Fibroblast of skin of right quadriceps (primary cell): ENCODE data around the gene PGPEP1.
"Not testable (repeated sequence)": the region's sequence is repeated elsewhere in the genome, so short reads cannot be mapped to it uniquely, and the experiment has no call there.

Experiments used
- DNase-seq: peaks from one replicate; pipeline ENCODE4 v3.0.0-alpha.2; 2013

The PGPEP1 gene

GRCh38 chr19:18332917-18333530, 7.4 kb upstream of the PGPEP1 start:
- DNase-seq, result no peak

- no peak for DNase-seq
Observed at GRCh38 chr19:18333680-18334079, 6.7 kb upstream of the PGPEP1 start.

GRCh38 chr19:18336121-18336520, 4.3 kb upstream of the PGPEP1 start:
- DNase-seq, result no peak

DNA sequence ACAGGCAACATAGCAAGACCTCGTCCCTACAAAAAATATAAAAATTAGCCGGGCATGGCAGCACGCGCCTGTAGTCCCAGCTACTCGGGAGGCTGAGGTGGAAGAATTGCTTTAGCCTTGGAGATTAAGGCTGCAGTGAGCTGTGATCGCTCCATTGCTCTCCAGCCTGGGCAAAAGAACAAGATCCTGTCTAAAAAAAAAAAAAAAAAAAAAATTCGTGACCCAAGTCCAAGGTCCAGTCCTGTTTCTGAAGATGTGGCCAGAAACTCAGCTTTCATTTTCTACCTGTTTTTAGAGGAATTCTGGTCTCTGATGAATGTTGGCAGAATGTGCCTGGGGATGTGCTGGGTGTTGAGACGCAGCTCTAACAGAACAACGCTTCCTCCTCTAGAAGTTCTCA, 1.9 kb upstream of the PGPEP1 start:
- no peak for DNase-seq

- no peak for DNase-seq
Observed at GRCh38 chr19:18339723-18340122, 675 bp upstream of the PGPEP1 start.

DNA sequence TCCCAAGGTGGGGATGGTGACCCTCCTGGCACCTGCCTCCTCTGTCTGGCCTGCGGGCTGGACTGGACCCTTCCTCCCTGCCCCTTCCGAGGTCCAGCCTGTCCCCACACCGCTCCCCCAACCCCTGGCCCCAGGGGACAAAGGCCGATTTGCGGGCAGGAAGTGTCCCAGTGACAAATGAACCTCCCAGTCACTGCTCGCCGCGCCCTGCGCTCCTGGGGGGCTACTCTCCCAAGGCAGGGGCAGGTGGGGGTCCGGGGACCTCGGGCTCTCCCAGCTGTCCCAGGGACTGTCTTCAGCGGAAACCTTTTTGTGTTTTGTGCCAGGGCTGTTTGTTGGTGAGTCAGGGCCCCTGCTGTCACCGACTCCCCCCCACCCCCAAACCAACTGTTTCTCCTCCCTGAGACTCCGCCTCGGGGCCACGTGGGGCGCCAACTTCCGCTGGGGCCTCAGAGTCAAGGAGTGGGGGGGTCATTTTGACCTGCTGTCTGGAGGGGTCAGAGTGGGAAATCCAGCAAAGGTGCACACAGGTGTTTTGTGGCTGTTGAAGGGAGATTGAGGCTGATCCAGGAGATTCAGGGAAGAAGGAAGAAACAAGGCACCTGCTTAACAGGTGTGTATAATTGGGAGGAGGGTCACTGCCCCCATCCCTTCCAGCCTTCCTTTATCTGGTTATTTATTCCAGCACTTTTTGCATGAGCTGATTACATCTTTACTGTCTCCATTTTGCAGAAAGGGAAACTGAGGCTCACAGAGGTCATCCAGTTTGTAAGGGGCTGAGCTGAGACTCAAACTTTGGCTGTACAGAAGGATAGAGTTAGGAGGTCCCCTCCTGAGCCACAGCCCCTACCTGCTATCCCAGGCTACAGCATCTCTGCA, 831 bp downstream of the PGPEP1 start:
- DNase-seq, result peak; percentile 42

DNA sequence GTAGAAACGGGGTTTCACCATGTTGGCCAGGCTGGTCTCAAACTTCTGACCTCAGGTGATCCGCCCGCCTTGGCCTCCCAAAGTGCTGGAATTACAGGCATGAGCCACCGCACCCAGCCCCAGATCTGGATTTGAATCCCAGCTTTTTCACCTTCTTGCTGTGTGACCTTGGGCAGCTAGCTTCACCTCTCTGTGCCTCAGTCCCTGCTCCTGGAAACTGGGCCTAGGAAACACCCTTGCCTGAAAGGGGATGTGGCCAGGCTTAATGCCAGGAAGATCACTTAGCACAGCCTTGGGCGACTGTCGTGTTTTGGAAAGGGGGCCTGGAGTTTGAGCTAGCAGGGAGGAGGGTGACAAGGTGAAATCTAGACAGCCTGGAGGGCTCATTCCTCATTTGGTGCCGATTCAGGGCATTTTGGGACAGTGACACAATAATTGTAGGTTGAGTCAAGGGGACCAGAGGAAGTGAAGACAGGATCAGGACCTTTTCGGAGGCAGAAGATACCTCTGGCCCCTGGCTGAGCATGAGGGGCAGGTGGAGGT, 1.8 kb downstream of the PGPEP1 start:
- no peak for DNase-seq

- no peak for DNase-seq
Observed at GRCh38 chr19:18344582-18344950, 4.2 kb downstream of the PGPEP1 start.

GRCh38 chr19:18345296-18345695, 4.9 kb downstream of the PGPEP1 start:
- DNase-seq, result no peak

DNA sequence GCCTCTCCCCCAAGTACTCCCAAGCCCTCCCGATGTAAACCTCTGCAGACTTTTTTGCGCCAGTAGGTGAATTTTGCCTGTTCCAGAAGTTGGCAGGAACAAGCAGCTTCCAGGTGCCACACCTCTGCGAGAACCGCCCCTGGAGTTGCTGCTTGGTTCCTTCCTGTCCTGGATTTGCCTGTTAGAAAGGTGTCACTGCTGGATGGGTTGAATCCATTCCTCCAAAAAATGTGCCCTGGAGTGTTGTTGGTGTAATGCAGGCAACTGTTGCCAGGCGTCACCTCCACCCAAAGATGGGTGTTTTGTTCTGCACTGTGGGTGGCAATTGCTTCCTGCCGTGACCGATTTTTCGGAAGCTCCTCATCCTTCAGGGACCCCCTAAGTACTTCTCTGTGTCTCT, 5.7 kb downstream of the PGPEP1 start:
- DNase-seq, result no peak

GRCh38 chr19:18348171-18348570, 7.8 kb downstream of the PGPEP1 start:
- no peak for DNase-seq

DNA sequence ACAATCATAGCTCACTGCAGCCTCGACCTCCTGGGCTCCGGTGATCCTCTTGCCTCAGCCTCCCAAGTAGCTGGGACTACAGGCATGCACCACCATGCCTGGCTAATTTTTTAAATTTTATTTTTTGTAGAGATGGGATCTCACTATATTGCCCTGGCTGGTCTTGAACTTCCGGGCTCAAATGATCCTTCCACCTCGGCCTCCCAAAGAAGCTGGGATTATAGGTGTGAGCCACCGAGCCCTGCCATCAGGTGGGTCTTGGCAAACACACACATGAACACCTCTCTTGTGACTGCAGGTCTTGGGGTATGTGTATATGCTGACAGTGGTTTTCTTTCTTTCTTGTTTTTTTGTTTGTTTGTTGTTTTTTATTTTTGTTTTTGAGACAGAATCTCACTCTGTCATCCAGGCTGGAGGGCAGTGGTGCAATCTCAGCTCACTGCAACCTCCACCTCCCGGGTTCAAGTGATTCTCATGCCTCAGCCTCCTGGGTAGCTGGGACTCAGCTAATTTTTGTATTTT, 8.5 kb downstream of the PGPEP1 start:
- not testable (repeated sequence) for DNase-seq

GRCh38 chr19:18349524-18350128, 9.2 kb downstream of the PGPEP1 start:
- peak; percentile 52 for DNase-seq

- DNase-seq, result no peak
Observed at GRCh38 chr19:18350490-18350889, 10.1 kb downstream of the PGPEP1 start.

GRCh38 chr19:18351544-18351943, 11.1 kb downstream of the PGPEP1 start:
- no peak for DNase-seq

GRCh38 chr19:18353378-18354005, 13.1 kb downstream of the PGPEP1 start:
- DNase-seq, result no peak

- DNase-seq, result not testable (repeated sequence)
Observed at GRCh38 chr19:18354743-18355142, 14.3 kb downstream of the PGPEP1 start.

GRCh38 chr19:18357041-18357440, 16.6 kb downstream of the PGPEP1 start:
- no peak for DNase-seq

- no peak for DNase-seq
Observed at GRCh38 chr19:18361646-18362045, 21.2 kb downstream of the PGPEP1 start.

DNA sequence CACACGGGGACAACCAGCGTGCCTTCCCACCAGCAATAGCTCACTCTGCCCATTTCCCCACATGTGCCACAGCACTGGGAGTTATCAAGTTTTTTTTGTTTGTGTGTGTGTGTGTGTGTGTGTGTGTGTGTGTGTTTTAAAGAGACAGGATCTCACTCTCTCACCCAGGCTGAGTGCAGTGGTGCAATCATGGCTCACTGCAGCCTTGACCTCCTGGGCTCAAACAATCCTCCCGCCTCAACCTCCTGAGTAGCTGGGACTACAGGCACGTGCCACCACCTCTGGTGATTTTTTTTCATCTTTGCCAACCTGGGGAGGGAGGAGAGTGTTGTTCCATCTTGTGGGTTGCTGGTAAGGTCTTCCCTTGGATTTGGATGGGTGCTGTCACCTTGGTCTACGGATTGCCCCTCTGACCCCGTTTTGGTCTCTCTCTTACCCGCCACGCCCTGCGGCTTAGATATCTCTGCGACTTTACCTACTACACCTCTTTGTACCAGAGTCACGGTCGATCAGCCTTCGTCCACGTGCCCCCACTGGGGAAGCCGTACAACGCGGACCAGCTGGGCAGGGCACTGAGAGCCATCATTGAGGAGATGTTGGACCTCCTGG, 22.6 kb downstream of the PGPEP1 start:
- DNase-seq, result no peak

GRCh38 chr19:18363787-18364186, 23.4 kb downstream of the PGPEP1 start:
- no peak for DNase-seq

GRCh38 chr19:18364277-18364825, 24.0 kb downstream of the PGPEP1 start:
- DNase-seq, result not testable (repeated sequence)
